Vagina (tissue), 2 donors: Measurements from ENCODE around the gene ATP6V0C.

Experiments
- CTCF ChIP-seq, 3 experiments: fragments of 450-650 bp in 2 of 3; fragments of 200-600 bp in 1 of 3; sonication (generic) in 1 of 3; IDR thresholded peaks; one replicate each; pipeline ENCODE4 v1.5.1; 2017 to 2019; ENCODE audit warnings: antibody characterized with exemption in 3 of 3, mild to moderate bottlenecking in 2 of 3, moderate library complexity in 2 of 3
- POLR2A ChIP-seq, 2 donors: fragments of 450-650 bp; IDR thresholded peaks; one replicate each; pipeline ENCODE4 v1.6.1; 2017; ENCODE audit warnings: antibody characterized with exemption in 2 of 2, mild to moderate bottlenecking in 2 of 2, moderate library complexity in 2 of 2
- POLR2AphosphoS5 ChIP-seq, 2 donors: sonication (generic); formaldehyde crosslinking; IDR thresholded peaks; one replicate each; pipeline ENCODE4 v1.9.0; 2017; ENCODE audit warnings: antibody characterized with exemption in 2 of 2, mild to moderate bottlenecking in 2 of 2, low read depth in 1 of 2; ENCODE audit not compliant: insufficient read depth in 1 of 2

GRCh38 chr16:2533912-2534311 is 20.2 kb downstream of the ATP6V0C start:
- TF ChIP-seq CTCF (IDR thresholded peaks at IDR 0.05) (no peak), POLR2A (IDR thresholded peaks at IDR 0.05) (no peak), POLR2AphosphoS5 (IDR thresholded peaks at IDR 0.05; ENCODE audit: insufficient read depth in 1 of 2, low read depth in 1 of 2) (no peak)
